ENCODE data around the gene EDRF1.
"Not testable (repeated sequence)": the region's sequence is repeated elsewhere in the genome, so short reads cannot be mapped to it uniquely, and the experiment has no call there.

Gene EDRF1

DNA sequence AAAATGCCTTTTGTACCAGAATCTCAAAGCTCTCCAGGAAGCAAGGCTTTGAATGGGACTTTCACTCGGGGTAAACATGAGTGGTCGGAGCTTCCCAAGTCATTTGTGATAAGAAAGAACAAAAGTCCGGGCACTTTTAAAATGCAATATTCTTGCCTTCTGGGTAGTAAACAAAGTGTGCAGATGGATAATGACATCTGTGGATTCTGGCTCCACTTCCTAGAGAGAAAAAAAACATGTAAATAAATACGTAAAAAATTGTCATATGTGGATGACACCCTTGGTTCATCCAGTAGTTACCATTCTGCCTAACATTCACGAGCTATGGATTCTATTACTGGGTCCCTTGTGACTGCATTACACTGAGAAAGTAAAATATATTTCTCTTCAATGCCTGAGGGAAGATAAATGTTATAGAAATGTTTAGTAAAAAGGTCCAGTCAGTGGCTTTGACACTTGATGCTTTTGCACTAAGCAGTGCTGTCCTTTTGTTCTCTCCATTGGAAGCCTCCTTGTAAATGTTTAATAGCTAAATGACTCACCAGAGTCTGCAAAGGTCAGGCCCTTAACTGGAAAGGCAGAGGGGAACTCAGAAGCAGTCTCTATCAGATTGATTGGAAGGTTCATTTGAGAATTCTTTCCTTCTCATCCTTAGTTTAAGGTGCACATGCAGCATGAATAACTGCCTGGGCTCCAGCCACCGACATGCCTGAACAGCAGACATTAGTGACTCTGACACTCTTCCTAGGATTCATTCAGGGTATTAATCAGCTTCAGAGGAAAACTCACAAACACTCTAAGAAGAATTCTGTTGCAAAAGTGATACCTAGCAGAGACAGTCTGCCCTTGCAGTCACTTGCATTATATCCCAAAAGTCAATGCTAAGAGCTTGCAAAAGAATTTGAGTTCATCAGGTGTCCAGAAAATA lies 11.7 kb upstream of the EDRF1 start:
- DNase-seq = no peak

DNA sequence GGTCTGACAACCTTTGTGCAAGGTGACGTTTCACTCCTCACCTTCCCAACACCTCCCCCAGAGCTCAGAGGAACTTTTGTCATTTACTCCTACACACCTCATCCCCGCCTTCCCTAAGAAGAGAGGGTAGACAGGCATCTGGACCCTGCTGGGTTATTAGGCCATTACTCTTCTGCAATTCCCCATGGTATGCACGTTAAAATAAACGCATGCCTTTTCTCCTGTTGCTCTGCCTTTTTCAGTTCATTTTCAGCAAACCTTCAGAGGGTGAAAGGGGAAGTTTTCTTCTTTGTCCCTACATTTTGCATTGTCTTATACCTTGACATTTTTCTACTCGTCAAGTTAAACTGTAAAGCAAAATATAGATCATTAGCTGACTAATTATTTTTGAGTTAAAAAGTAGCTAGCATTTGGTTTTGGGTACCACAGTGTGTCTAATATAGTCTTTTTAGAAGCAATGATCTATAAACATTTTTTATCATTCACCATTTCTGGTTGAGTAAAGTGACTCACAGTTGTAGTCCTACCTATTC lies 10.5 kb upstream of the EDRF1 start:
- DNase-seq = no peak

DNA sequence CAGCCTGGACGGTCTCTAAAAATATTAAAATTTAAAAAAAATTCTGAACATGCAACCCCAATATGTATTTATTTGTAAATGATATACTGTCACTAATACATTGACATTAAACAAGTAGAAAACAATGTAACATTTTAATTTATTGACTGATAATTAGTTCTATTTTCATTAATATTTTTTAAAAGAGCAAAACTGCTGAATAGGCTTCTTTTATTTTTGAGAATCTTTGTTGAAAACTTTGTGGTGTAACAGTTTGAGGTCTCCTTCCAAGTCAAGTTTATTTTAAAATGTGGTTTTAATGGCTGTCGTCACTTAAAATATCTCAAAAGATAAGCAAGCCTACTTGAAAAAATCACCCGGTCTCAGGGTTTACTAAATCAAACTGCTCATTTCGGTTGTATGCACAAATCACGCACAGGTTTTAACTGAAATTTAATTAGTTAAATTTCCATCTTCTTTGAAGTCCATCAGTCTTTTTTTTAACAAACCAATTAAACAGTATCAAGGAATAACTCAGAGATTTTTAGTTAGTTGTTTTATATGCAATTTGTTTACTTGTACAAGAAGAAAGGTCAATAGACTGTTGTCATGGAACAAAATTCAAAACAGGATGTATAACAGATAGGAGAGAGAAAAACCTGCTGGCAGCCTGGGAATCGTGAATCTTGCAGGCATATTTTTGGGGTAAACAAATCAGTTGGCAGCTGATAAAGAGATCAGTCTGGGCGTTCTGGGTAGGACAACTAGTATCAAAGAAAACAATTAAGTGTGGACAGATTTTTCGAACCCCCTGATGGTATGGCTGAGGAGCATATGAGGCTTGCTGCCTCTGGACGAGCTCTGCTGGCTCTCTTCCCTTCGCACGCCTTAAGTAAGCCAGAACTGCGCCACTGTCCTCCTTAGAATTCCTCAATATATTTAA lies 9.7 kb upstream of the EDRF1 start:
- no peak for DNase-seq

DNA sequence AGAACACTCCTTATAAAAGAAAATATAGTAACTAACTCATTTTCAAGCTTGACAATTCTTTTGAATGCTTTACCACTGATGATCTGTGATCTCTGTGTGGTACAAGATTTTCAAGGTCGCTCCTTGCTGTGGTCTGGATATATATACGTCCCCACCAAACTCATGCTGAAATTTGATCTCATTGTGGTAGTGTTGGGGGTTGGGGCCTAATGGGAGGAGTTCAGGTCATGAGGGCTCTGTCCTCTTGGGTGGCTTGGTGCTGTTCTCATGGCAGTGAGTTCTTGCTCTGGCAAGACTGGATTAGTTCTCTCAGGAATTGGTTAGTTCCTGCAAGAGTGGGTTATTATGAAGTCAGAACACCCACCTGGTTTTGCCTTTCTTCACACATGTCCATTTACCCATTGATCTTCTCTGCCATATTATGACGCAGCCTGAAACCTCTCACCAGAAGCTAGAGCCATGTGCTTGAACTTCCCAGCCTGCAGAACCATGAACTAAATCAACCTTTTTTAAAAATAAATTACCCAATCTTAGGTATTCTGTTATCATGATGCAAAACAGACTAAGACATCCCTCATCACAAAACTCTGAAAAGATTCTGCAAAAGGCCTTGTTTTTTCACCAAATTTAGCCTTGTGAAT lies 8.3 kb upstream of the EDRF1 start:
- no peak for DNase-seq

DNA sequence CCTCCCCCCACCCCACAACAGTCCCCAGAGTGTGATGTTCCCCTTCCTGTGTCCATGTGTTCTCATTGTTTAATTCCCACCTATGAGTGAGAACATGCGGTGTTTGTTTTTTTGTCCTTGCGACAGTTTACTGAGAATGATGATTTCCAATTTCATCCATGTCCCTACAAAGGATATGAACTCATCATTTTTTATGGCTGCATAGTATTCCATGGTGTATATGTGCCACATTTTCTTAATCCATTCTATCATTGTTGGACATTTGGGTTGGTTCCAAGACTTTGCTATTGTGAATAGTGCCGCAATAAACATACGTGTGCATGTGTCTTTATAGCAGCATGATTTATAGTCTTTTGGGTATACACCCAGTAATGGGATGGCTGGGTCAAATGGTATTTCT lies 4.8 kb upstream of the EDRF1 start:
- DNase-seq = not testable (repeated sequence)

DNA sequence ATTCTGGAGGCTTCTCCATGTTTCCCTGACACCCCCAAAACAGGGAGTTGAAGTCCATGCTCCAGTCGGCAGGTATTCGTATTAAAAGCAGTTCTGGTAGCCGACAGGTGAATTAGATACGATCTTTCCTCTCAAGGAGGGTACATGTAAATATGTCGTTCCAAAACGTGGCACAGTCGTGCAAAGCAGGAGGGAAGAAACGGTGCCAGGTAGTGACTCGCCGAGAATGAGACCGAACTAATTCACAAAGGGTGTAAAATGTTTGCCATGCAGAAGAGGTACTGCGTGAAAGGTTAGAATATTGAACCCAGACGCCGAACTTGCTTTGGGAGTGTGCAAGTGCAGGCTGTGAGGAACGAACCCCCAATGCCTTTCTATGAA lies 483 bp downstream of the EDRF1 start:
- no peak for DNase-seq

DNA sequence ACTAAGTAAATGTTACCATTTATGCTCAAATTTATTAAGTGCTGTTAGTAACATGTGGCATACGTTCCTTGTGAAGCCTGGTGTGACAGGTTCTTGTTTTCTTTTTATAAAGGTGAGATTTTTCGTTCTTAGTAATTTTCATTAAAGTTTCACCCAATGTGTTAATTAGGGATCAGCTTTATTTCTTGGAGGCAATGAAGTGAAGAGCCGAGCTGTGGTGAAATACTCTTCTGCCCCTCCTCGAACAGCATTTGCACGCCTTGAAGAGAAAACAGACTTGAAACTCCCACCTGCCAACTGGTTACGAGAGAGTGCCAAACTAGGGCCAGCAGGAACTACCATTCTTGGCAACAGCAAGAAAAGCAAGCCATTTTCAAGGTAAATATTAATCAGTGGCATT lies 1.5 kb downstream of the EDRF1 start:
- no peak for DNase-seq

DNA sequence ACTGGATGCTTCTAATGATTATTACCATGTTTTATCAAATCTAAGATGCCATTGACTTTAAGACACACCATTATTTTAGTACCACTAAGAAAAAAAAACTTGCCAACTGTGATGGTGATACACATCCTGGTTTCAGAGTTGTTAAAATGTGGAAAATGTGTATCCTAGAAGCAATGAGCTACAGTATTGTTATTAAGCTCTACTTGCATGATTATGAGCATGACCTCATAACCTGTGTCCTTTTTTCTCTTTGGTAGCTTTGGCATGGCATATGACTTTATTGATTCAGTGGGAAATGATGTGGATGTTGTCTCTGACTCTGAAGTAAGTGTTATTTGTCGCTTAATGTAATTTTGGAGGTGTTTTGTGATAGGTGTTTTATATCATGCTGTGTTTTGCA lies 3.3 kb downstream of the EDRF1 start:
- no peak for DNase-seq

DNA sequence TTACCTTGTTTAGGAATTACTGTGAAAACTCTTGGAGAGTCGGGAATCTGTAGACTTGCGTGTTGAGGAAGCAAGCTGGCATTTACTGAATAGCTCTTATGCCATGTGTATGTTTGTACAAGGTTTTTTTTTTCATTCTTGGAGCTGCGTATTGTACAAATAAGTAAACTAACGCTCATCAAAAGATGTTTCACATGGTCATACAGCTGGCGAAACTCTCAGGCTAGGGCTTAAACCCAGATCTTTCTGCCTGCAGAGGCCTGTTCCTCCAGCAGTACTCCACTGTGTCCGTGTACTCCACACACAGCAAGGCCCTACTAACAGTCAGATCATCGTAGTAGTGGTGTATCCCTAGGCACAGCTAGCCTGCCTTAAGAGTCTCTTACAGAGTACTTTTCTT lies 7.4 kb downstream of the EDRF1 start:
- no peak for DNase-seq

DNA sequence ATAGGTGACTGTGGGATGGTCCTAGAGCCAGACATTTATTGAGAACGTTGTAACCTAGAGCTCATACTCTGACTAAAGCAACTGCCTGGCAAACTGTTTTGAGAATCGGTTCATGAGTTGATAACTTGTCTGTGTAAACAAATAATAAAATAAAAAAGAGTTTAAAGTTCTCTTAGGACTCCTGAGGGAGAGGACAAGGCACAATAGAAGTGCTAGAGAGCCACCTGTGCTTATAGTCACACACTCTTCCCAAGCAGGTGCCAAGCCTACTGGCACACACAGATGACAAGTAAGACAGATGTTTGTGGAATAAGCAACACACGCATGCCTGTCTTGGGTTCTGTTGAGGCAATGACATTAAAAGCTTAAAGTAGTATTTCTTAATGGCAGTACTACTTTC lies 7.9 kb downstream of the EDRF1 start:
- no peak for DNase-seq

DNA sequence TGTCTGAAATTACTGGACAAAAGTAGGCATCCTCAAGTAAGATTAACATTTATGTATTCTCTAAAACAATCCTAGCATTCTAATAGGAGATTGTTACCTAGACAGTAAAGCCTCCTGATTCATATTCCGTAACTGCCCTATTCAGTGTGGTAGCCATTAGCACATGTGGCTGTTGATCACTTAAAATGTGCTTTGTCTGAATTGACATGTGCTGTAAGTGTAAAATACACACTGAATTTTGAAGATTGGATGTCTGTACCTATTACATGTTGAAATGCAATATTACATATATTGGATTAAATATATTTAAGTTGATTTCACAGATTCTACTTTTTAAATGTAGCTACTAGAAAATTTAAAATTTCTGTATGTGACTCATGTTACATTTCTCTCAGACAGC lies 14.6 kb downstream of the EDRF1 start:
- no peak for DNase-seq

DNA sequence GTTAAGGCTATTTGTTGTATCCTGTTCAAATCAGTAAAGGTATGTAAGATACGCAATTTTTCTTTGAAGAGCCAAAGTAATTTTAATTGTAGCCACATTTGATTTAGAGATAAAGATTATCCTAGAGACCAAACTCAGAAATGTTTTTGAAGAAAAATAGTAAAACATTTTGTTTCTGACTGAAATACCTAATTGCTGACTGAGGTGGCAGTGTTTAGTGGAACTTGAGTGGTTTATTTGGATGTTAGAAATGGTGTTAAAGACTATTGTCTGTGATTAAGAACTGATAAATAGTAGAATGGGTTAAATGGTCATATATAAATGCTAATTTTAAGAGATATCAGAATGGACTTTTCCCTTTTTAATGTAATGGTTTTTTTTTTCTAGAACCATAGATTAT lies 15.3 kb downstream of the EDRF1 start:
- no peak for DNase-seq

DNA sequence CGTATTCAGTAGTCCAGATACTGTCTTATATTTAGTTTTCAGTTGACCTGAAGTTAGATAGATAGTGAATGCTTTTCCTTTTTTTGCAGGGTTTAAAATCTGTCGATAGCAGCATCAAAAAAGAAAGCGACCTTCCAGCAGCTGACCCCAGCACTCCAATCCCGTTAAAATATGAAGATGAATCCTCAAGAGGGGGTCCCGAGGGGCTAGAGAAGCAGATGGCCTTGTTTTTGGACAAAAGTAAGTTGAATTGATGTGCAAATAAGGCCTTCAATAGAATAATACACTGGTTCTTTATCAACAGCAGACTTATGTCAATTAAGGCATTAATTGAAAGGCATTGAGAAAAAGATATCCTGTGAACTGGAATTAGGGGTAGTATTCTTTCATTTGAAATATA lies 18.7 kb downstream of the EDRF1 start:
- DNase-seq = no peak

DNA sequence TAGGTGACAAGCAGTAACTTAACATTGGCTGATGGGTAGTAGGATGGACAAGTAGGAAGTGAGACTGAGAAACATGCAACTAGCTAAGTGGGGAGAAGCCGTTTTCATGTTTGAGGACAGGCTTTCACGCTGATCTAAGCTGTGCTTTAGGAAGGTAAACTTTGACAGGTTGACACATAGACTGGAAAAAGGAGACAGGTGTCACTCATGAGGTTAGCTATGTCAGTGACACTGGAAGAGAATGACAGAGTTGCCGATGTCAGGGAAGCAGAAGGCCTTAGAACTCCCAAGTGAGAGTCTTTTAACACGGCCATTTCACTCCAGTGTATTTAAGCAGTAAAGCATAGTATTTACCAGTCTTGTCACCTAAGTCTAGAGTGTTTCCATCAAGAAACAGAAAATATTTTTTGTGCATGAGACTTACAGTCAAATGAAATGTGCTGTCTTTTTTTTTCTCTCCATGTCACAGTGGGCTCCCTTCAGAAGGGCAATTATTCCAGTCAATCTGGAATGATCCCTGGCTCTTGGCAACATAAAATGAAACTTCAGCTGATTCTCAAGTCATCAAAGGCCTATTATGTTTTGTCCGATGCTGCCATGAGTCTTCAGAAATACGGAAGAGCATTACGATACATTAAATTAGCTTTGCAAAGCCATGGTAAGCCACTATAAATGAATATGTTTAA lies 20.6 kb downstream of the EDRF1 start:
- no peak for DNase-seq

DNA sequence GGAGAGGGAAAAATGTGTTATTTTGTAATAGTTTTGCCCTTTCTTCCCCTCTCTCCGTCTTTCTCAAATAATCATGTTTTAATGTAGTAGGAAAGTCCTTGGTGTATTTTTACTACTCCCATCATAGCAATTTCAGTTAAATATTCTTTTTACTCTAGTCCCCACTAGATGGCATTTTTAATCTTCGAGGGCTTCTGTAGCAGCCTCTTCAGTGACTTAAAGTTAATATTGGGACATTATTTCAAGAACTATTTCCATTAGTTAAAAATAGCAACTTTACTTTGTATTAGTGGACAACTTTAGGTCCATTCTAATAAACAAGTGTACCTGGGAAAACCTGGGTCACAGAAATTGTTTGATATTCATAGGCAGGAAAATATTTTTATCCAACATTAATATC lies 23.0 kb downstream of the EDRF1 start:
- DNase-seq = no peak

DNA sequence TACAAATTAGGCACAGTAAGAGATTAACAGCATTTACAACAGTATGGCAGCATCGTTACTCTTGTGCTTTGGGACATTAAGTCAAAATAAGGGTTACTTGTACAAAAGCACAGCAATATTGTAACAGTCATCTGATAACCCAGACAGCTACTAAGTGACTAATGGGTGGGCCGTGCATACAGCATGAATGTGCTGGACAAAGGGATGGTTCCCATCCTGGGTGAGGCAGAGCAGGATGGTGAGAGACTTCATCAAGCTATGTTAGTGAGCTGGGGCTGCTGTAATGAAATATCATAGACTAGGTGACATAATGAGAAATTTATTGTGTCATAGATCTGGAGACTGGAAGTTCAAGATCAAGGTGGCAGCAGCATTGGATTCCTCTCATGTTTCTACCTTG lies 25.4 kb downstream of the EDRF1 start:
- no peak for DNase-seq

DNA sequence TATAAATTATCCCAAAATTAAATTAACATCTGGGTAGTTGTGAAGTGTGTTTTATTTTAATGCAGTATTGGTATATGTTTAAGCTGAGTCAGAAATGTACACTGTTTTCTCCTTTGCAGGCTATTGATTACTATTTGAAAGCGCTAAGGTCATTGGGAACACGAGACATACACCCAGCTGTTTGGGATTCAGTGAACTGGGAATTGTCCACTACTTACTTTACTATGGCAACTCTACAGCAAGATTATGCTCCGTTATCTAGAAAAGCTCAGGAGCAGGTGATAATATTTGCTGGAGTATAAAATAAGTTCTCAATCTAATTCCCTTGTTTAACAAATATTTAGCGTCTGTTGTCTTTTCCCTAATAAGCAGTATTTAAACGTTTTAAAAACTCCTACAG lies 27.9 kb downstream of the EDRF1 start:
- DNase-seq = no peak

DNA sequence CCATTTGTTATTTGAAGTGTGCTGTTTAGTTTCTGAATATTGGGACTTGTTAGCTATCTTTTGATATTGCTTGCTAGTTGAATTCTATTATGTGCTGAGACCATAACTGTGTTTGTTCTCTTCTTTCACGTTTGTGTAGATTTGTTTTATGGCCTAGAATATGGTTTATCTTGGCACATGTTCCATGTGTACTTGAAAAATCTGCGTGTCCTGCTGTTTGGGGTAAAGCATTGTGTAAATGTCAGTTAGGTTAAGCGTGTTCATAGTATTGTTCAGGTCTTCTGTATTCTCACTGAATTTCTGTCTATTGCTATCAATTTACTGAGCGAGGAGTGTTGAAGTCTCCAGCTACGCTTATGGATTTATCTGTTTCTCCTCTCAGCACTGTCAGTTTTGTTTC lies 36.7 kb downstream of the EDRF1 start:
- no peak for DNase-seq

DNA sequence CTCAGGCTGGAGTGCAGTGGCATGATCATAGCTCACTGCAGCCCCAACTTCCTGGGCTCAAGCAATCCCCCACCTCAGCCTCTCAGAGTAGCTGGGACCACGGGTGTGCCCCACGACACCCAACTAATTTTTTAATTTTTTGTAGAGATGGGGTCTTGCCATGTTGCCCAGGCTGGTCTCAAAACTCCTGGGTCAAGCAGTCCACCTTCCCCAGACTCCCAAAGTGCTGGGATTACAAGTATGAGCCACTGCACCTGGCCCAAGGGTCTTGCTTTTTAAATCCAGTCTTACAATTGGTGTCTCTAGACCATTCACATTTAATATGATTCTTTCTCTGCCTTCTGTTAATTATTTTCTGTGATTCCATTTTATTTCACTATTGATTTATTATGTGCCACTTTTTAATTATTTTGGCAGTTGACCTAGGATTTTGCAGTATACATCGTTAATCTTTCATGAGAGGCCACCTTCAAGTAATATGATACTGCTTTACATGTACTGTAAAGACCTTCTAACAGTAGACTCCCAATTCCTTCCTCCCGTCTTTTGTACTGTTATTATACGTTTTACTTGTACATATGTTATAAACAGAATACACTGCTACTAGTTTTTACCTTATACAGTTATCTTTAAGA lies 37.5 kb downstream of the EDRF1 start:
- no peak for DNase-seq

DNA sequence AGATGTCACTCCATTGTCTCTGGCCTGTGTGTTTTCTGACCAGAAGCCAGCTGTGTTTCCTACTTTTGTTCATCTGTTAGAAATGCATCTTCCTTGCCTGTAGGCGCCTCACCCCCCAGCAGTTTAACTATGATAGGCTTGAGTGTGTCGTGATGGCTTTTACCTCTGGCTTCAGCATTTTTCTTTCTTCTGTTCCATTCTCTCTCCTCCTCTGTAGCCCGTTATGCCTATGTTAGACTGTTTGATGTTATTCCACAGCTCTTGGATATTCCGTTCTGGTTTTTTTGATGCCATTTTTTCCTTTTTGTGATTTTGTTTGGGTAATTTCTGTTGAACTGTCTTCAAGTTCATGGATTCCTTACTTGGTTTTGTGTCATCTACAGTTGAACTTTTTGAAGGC lies 38.2 kb downstream of the EDRF1 start:
- DNase-seq = no peak

DNA sequence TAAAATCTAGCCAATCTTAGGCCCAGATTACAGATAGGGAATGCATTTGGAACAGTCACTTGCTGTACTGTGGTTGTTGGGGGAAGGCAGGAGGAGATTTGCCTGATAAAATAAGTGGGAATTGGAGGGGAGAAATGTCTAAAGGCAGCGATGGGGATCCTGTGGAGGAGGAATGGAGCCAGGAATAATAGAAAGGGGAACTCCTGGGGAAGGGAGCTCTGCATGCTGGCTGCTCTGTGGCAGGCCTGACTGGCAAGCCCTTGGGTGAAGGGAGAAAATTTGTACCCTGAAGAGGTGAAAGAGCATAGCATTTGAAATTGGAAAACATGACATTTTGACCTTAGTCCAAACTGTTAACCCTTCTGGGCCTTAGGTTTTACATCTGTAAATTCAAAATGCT lies 42.5 kb downstream of the EDRF1 start:
- DNase-seq = no peak

Measured in cortex of kidney (tissue), 1 donor.